ENCODE measurements around the gene ACACB.

DNA sequence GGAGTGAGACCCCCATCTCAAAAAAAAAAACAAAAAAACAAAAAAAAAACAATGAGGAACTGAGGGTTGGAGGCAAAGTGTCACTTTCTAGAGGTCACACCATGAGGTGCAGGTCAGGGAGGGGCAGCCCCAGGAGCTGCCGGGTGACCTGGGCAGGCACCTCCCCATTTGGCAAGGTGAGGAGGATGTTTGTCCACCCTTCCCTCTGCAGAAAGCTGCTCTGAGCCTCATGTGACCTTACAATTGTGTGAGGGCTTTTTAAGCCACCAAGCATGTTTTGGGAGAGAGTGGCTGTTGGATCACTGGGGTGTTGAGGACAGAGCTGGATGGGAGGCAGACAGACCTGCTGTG, 143.1 kb downstream of the ACACB start:
- TF ChIP-seq, protein P1, sequence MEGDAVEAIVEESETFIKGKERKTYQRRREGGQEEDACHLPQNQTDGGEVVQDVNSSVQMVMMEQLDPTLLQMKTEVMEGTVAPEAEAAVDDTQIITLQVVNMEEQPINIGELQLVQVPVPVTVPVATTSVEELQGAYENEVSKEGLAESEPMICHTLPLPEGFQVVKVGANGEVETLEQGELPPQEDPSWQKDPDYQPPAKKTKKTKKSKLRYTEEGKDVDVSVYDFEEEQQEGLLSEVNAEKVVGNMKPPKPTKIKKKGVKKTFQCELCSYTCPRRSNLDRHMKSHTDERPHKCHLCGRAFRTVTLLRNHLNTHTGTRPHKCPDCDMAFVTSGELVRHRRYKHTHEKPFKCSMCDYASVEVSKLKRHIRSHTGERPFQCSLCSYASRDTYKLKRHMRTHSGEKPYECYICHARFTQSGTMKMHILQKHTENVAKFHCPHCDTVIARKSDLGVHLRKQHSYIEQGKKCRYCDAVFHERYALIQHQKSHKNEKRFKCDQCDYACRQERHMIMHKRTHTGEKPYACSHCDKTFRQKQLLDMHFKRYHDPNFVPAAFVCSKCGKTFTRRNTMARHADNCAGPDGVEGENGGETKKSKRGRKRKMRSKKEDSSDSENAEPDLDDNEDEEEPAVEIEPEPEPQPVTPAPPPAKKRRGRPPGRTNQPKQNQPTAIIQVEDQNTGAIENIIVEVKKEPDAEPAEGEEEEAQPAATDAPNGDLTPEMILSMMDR (conservative IDR thresholded peaks at IDR 0.05; ENCODE audit: low read depth, low read length), result no peak
- no peak for TF ChIP-seq EZH2 (IDR thresholded peaks at IDR 0.05; ENCODE audit: borderline replicate concordance, low read depth, low read length, poor library complexity, severe bottlenecking)

Data from A673 (cell line).